ENCODE data around the gene CTCFL.

CTCFL gene

GRCh38 chr20:57459897-57460296 is 65.0 kb downstream of the CTCFL start:
- DNase-seq: no peak

GRCh38 chr20:57459278-57459677 is 65.7 kb downstream of the CTCFL start:
- no peak for DNase-seq

- no peak for DNase-seq
These were observed 66.4 kb downstream of the CTCFL start for GRCh38 chr20:57458400-57459160.

- DNase-seq: no peak
These were observed 67.5 kb downstream of the CTCFL start for GRCh38 chr20:57457243-57458095.

GRCh38 chr20:57456116-57456515 is 68.8 kb downstream of the CTCFL start:
- no peak for DNase-seq

GRCh38 chr20:57455386-57455785 is 69.6 kb downstream of the CTCFL start:
- DNase-seq: no peak

- no peak for DNase-seq
These were observed 72.9 kb downstream of the CTCFL start for GRCh38 chr20:57451795-57452661.

GRCh38 chr20:57451431-57451794 is 73.5 kb downstream of the CTCFL start:
- no peak for DNase-seq

- no peak for DNase-seq
These were observed 74.0 kb downstream of the CTCFL start for GRCh38 chr20:57450931-57451330.

- DNase-seq: no peak
These were observed 74.5 kb downstream of the CTCFL start for GRCh38 chr20:57450419-57450818.

GRCh38 chr20:57449398-57450354 is 75.3 kb downstream of the CTCFL start:
- DNase-seq: no peak

- no peak for DNase-seq
These were observed 76.1 kb downstream of the CTCFL start for GRCh38 chr20:57448764-57449354.
